GM18519 (cell line): ENCODE measurements around the gene RGS21.
"Not testable (repeated sequence)": the region's sequence is repeated elsewhere in the genome, so short reads cannot be mapped to it uniquely, and the experiment has no call there.

ENCODE experiments used
- ATAC-seq: cut with Tn5 transposase; IDR thresholded peaks from one replicate; pipeline ENCODE4 v1.9.1; 2021; ENCODE audit warnings: mild to moderate bottlenecking, moderate library complexity; ENCODE audit not compliant: unreplicated experiment, low FRiP score

Gene RGS21, protein sequence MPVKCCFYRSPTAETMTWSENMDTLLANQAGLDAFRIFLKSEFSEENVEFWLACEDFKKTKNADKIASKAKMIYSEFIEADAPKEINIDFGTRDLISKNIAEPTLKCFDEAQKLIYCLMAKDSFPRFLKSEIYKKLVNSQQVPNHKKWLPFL

DNA sequence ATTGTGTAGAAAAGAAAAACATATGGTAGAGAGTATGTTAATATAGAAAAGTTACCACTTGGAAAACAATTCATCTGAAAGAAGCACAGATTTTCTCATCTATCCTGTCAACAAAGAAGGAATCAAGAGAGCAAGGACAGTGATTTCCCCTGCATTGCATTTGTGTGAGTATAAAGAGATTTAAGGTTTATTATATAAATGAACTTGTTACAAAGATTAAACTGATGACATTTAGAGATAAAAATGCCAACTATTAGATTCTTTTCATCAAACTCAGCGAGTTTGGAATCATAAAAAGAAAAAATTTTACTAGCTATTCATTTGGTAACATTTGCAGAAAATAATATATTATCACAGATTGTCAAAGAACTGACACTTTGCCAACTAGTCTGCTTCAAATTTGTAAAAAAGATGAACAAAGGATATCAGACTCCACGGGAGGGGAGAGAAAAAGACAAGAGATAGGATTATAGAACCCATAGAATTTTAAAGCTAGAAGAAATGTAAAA lies at the start of gene RGS21:
Gene RGS21, plus strand, starts transcription at position 51 of the 509 bp plus-strand sequence. CDS start 26,045 bp downstream, outside the sequence.
- ATAC-seq = no peak

DNA sequence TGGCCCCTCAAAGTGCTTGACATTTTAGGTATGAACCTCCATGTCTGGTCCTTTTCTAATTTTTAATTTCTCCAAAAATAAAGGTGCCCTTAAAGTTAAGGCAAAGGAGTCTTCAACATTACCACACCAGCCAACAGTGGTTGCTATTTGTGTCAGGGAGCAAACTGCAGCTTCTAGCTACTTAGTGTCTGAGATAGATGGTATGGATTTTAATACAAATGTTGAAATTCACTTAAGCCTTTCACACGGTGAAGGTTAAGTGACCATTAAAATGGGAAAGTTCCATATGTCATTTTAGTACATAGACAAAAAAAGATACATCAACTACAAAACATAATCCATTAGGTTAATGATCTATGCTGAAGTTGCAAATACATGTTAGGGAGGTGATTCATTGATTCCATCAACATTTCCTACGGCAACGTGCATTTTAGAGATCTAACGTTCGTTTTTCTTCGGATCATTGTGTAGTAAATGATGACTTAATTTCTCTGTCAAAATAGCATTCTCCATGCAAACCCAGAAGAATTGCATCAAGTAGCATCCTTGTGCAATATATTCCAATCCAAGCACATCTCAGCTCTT lies 48.2 kb upstream of the RGS21 start:
- no peak for ATAC-seq

DNA sequence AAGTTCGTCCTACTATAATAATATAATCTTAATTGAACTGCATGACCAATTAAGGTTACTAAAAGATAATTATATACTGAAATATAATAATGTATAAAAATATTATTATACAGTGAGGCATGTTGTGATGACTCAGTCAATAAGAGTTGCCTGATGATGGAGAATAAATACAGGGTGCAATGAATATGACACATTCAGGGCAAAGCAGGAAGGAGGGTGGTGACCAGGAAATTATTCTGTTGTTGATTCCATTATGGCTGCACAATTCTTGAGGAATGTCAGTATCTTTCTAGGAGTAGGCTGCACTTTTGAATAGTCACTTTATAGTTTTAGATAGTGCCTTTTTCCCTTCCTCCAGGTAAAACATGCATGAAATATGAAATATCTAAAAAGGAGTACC lies 46.4 kb upstream of the RGS21 start:
- ATAC-seq = no peak

DNA sequence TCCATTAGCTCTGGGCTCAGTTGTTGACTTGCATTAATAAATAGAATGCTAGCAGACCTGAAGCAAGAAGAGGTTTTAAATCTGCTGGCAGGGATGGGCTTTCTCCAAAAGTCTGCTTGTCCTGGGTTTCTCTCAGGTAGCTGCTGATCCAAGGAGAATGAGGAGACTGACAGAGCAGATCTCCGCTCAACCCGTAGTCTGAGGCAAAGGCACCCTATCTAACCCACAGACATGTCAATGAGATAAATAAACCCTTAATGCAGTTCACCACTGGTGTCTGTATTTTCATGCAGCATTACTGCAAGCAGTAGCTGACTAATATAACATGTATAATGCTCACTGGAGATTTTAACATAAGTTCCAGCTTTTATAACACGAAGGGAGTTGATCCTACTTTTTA lies 44.1 kb upstream of the RGS21 start:
- no peak for ATAC-seq

DNA sequence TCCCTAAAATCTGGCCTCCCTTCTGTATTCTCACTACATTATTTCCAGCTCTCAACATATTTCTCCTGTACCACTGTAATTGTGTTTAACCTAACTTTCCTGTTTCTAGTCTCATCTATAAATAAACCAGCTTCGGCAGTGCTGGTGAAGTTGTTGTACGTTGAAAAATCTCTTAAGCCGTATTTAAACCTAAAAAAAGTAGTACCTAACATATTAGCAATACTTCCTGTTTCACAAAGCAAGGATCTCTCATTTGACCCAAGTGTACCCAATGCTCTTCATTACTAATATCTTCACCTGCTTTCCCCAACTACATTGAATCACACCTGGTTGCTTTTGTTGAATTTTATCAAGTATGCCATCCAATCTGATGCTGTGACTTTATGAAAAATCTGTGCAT lies 42.2 kb upstream of the RGS21 start:
- ATAC-seq = no peak

DNA sequence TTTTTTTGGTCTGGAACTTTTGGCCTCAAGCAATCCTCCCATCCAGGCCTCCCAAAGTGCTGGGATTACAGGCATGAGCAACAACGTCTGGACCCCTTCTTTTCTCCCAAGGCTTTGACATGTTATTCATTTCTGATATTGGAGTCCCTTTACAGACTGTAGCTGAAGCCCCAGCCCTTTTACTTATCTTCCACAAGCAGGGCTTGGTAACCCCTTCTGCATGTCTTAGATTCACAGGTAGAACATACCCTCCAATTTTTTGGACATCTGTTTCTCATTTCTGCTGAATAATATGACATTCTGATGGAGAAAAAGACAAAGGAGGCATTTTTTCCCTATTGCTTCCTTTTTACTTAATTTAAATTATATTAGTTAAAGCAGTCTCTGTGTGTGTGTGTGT lies 39.2 kb upstream of the RGS21 start:
- ATAC-seq = no peak

DNA sequence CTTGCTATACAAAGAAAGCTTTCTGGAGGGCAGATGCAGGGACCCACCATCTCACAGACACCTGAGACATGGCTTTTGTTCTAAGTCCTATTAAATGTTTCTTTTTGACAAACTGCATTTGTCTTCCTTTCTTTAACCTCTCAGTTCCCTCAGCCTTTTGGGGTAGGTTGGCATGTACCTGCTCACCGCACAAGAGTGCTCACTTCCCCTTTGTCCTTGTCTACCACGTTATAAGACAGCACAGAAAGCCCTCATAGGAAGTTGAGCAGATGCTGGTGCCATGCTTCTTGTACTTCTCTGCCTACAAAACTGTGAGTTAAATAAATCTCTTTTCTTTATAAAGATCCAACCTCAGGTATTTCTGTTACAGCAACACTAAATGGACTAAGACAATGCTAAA lies 31.9 kb upstream of the RGS21 start:
- ATAC-seq = no peak

DNA sequence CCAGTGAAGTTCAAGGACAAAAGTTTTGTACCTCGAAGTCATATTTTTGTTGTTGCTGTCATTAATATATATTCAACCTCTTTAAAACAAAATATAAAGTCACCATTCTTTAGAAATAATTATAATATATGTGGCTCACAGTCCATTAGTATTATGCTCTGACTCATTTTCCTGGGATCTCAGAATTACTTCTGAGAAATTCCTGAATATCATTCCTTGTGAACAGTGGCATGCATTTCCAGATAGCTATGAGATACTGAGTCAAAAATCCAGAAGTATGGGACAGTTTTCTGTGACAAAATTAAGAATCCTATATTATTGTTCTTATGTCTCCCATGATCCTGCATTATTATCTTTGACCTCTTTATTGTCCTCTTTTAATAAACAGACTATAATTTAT lies 13.8 kb upstream of the RGS21 start:
- ATAC-seq = no peak

DNA sequence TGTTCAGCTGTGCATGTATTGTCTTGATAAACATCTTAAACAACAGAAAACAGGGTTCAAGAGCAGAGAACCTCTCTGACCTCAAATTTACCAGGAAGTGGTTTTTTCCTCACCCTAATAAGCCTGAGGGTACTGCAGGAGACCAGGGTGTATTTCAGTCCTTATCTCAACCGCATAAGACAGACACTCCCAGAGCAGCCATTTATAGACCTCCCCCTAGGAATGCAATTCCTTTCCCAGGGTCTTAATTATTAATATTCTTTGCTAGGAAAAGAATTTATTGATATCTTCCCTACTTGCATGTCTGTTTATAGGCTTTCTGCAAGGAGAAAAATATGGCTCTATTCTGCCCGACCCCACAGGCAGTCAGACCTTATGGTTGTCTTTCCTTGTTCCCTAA lies 8.5 kb upstream of the RGS21 start:
- not testable (repeated sequence) for ATAC-seq

DNA sequence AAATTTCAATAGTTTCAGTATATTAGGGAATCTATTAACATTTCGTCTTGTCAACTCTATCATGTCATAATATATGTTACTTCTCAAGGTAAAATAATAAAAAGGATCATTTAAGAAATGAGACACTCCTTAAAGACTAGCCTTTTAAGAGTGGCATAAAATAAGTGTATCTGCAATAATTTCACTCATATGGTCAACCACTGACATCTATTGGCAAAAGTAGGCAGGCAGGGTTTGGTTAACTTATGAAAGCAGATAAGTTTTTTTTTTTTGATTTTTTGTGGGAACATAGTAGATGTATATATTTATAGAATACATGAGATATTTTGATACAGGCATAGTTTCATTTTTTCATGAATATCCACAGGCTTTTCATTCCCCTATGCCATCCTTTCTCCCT lies 5.5 kb upstream of the RGS21 start:
- ATAC-seq = no peak

DNA sequence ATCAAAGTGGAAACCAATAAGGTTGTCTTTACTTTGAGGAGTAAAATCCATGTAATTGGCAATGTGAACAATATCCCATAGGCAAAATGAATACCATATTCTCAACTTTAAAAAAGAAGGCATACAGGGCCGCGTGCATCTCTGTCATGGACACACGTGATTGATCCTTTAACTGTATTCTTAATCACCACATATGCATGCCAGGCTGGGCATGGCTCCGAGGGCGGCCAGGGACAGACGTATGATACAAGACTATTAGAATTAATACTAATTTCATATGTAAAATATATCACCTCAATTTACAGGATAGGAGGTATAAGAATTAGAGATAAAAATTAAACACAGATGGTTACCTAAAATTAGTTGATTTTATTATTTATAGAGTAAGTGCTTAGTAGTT lies 11.2 kb downstream of the RGS21 start:
- no peak for ATAC-seq

DNA sequence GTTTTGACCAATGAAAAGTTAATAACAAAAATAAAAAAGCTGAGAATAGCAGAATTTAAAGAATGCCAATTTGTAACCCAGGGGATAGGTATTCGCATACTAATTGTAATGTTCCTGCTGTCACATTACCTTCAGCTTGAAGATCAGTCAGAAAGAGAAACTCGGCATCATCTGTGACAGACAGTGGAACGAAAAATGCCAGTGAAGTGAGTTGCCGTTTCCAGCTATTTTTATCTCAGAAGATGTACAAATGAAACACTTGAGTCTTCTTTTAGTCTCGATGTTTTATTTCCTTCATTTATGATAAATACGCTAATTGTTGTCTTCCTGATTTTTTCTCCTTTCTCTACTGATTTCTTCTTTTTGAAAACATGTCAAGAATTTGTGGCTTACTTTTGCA lies 26.1 kb downstream of the RGS21 start:
- no peak for ATAC-seq

DNA sequence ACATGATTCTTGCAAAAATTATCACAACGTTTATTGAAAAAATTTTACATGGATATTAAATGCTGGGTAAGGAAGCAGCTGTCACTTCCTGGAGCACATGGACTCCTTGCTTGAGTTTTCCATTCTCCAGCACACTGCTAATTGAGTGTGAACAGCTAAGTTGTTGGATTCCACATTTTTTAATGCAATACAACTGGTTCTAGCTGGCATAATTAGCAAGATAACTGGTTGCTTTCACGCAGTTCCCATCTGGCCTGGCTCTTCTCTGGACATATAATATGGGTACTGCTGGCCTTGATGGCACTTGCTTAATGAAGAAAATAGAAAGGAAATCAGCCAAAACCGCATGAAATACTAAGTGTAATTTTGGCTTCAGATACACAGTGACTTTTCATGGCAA lies 26.6 kb downstream of the RGS21 start:
- ATAC-seq = no peak

DNA sequence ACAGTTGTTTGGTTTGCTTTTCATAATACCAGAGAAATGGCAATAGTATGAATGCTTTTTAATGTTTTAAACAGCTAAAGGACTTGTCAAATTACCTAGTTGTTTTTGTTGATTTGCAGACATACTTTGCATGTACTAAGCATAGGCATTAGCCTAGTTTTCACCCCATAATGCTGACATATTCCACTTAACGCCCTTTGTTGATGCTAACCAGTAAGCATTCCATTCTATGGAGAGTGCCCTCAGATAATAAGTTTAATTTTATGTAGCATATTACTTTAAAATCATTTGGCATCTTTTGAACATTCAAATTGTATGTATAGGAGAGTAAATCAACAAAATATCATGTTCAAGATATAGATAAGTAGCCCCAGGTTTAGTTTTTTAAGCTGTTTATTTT lies 32.5 kb downstream of the RGS21 start:
- no peak for ATAC-seq

DNA sequence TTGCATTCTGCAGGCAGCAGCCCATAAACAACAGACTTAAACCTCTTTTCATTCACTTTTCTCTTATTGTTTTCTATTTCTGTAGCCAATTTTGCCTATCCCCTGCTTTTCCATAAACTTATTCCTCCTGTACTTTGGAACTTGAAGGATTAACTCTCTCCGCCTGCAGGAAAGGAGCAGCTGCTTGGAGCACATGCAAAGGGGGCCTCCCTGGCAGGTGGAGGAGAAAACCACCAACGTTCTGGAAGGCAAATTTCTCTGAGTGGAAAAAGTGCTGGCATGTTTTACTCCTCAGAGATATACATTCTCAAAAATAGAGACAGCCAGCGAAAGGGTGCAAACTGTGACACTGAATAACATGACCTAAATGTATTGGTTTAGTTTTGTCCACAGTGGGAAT lies 33.6 kb downstream of the RGS21 start:
- ATAC-seq = no peak

DNA sequence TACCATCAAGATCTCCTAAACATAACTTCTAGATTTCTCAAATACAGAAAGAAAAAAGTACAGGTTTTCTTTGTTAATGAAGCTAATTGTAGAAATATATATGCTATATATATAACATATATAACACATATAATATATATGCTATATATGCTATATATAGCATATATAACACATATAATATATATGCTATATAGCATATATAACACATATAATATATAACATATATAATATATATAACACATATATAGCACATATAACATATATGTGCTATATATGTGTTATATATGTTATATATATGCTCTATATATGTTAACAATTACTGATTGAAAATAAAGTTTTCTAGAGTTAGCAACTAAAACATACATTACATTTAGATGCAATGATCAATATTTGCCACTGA lies 34.8 kb downstream of the RGS21 start:
- ATAC-seq = no peak

DNA sequence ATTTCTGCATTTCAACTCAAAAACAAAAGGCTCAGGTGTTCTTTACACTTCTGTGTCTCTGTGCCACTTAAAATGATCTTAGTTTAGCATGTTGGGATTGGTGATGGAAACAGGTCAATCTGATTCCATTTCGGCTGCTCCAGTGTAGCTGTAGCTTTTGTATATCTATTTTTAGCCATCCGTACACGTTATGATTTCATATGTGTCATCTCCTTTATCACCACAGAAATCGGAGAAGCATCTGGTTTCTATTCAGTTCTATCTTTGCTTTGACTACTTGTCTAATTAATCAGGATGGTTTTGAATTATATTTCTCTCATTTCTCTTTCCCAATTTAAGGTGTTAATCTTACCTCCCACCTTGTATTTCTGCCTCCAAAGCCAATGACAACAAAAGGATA lies 41.1 kb downstream of the RGS21 start:
- ATAC-seq = no peak

DNA sequence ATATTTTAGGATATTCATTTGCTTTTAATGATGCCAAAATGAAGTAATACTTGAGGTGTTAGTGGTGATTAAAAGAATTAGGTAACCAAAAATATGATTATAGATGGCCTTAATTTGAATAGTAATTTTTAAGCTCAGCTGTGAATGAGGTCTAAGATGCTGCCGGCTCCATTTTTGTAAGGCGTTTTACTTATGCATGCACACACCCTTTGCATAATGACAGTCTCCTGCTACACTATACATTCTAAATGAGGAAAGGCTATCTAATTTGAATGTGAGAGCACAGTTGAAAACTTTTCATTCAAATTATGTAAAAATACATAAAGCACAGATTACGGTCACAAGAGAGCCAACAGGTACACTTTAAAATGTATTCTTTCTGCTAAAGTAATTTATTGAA lies 41.6 kb downstream of the RGS21 start:
- ATAC-seq = no peak

DNA sequence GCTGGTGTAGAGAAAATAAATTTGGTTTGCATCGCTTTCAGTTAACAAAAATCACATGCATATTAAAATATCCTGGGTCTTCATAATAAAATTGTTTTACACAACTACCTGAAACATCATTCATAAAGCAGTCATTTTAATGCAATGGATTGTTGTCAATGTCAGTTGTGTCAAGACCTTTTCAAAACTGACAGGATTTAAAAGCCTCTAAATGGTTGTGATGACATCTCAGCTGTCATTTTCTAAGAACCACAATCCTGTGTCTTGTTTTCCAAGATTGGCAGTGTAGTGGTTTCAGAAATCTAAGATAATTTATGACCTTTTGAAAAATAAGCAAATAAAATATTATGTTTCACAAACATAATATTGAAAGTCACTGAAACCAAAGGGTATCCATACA lies 42.0 kb downstream of the RGS21 start:
- ATAC-seq = no peak

DNA sequence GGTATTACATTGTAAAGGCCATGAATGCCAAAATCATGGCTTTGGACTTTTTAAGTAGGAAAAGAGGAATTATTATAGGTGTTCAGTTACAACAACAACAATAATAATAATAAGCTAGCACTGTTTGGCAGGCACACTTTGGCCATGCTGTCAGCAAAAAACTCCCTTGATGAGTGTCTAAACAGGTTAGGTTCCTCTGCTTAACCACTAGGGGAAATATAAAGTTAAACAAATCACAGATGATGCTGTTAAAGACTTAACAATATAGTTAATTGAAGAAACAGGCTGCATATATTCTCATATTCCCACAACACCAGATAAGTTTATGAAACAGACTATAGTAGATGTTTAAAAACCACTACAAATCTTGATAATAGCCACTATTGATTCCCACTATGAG lies 46.4 kb downstream of the RGS21 start:
- ATAC-seq = no peak

DNA sequence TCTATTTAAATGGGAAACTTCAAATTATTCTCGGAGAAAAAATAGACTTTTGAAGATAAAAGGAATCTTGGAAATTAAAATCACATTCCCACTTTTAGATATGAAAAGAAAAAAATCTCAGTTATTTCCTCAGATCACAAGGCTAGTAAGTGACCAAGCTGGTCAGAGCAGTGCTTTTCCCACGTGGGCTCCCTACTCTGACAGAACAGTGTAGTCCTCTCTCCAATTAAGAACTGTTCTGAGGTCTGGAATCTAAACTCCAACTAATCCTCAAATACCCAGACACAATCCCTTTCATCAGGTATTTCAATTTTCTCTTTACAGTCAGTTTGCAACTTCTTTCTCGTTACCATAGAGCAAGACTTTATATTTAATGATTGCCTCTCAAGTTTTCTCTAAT lies 50.6 kb downstream of the RGS21 start:
- no peak for ATAC-seq

DNA sequence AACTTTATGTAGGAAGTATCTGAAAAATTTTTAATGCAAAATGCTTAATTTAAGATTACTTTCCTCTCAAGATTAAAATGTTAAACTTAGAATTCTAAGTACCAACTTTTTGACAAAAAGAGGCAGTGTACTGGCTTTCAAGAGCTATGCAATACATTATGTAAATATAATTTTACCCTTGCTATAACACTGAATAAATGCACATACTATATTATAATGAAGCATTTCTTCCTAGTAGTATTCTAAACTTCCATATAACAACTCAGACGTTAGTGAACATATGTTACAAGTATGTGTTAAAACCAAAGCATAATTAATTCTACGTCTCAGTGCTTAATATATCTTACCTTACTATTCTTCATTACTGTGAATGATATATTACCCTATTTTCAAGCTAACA lies 58.5 kb downstream of the RGS21 start:
- no peak for ATAC-seq

DNA sequence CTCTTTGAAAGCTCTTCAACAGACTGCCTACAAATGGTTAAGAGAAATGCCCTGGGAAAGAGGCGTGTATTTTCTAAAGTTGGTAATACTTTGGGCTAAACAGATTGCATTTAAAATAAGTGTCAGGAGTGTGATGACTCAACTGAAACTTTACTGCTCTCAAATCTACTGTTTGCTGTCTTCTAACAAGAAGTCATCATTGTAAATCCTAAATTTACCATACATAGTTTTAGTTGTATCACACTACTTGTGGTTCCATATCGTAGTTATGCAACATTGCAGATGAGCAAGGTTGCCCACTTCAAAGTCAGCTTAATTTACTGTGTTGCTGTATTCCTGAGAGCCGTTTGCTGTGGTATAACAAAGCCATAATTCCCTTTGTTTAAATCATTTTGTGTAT lies 59.6 kb downstream of the RGS21 start:
- no peak for ATAC-seq
